HepG2 (cell line): Measurements from ENCODE around the gene INPP5K. TPM values are rescaled to one million over a fixed set of nuclear protein-coding genes. Genes with fewer than 3 reads are reported as not detected.
A peak's percentile ranks its signal among the peaks of the same experiment; 100 is the strongest.

Experiments
- ATF1 ChIP-seq: IDR thresholded peaks from 2 replicates; pipeline ENCODE4 v1.6.1; 2016; ENCODE audit warnings: mild to moderate bottlenecking, control low read depth
- CENPT ChIP-seq: sonication (generic); formaldehyde crosslinking; IDR thresholded peaks from 2 replicates; pipeline ENCODE4 v1.8.0; 2022; ENCODE audit warnings: low read depth, mild to moderate bottlenecking, moderate library complexity, missing genetic modification reagents
- ELF3 ChIP-seq: IDR thresholded peaks from 2 replicates; pipeline ENCODE4 v1.6.1; 2016; ENCODE audit warnings: missing genetic modification reagents, missing compliant biosample characterization
- IKZF1 ChIP-seq: fragments of 450-650 bp; IDR thresholded peaks from 2 replicates; pipeline ENCODE4 v1.7.1; 2016
- NFAT5 ChIP-seq: sonication (generic); formaldehyde crosslinking; IDR thresholded peaks from 2 replicates; pipeline ENCODE4 v1.4.0; 2020; ENCODE audit warnings: missing genetic modification reagents
- NR3C1 ChIP-seq: sonication (generic); formaldehyde crosslinking; IDR thresholded peaks from 2 replicates; pipeline ENCODE4 v1.4.0; 2020; ENCODE audit warnings: missing genetic modification reagents
- SALL1 ChIP-seq: sonication (generic); formaldehyde crosslinking; IDR thresholded peaks from 2 replicates; pipeline ENCODE4 v1.8.0; 2022; ENCODE audit warnings: mild to moderate bottlenecking, missing genetic modification reagents
- ZBTB21 ChIP-seq: sonication (generic); formaldehyde crosslinking; IDR thresholded peaks from 2 replicates; pipeline ENCODE4 v1.4.0; 2020; ENCODE audit warnings: missing genetic modification reagents
- ZKSCAN5 ChIP-seq: sonication (generic); formaldehyde crosslinking; IDR thresholded peaks from 2 replicates; pipeline ENCODE4 v1.5.1; 2020; ENCODE audit warnings: mild to moderate bottlenecking, missing genetic modification reagents
- ZNF263 ChIP-seq: sonication (generic); formaldehyde crosslinking; IDR thresholded peaks from 2 replicates; pipeline ENCODE4 v1.4.0; 2020; ENCODE audit warnings: missing genetic modification reagents
- ZNF703 ChIP-seq: sonication (generic); formaldehyde crosslinking; IDR thresholded peaks from 2 replicates; pipeline ENCODE4 v1.5.1; 2020; ENCODE audit warnings: missing genetic modification reagents, mild to moderate bottlenecking, moderate library complexity, borderline replicate concordance
- polyA plus RNA-seq, 8 experiments: library from polyadenylated mRNA; depleted of rRNA in 3 of 8; stranded (reverse) in 7 of 8; unstranded in 1 of 8; fragments of >200 nt; fragmentation: Illumina TruSeq in 4 of 8; extraction: Trizol in 4 of 8; gene quantifications; 2 replicates each; pipeline versions ENCODE4 v1.2.1 to v1.2.3, GENCODE V29; 2011 to 2016; ENCODE audit warnings: low read depth in 4 of 8, missing spikeins in 1 of 8, mixed read lengths in 1 of 8; ENCODE audit not compliant: insufficient read depth in 1 of 8
- total RNA-seq, 5 experiments: library from RNA; depleted of rRNA; stranded (reverse); fragments of >200 nt; fragmentation: Illumina TruSeq; extraction: Trizol; gene quantifications; 2 replicates each; pipeline ENCODE4 v1.2.3, GENCODE V29; 2016; ENCODE audit warnings: low read depth in 1 of 5
- TF ChIP-seq, protein P1 (sequence below): IDR thresholded peaks from 2 replicates; pipeline ENCODE4 v1.6.1; 2016; ENCODE audit warnings: low read depth, missing genetic modification reagents, missing compliant biosample characterization
- TF ChIP-seq, protein P2 (sequence below): sonication (generic); formaldehyde crosslinking; IDR thresholded peaks from 2 replicates; pipeline ENCODE4 v1.4.0; 2020; ENCODE audit warnings: missing genetic modification reagents

INPP5K gene
- total and polyA plus RNA-seq, 2 of the 13 experiments (the other 11 are each of a cell fraction or from before 2014, with no cell fraction given) = 4.8 to 9.6 TPM

DNA sequence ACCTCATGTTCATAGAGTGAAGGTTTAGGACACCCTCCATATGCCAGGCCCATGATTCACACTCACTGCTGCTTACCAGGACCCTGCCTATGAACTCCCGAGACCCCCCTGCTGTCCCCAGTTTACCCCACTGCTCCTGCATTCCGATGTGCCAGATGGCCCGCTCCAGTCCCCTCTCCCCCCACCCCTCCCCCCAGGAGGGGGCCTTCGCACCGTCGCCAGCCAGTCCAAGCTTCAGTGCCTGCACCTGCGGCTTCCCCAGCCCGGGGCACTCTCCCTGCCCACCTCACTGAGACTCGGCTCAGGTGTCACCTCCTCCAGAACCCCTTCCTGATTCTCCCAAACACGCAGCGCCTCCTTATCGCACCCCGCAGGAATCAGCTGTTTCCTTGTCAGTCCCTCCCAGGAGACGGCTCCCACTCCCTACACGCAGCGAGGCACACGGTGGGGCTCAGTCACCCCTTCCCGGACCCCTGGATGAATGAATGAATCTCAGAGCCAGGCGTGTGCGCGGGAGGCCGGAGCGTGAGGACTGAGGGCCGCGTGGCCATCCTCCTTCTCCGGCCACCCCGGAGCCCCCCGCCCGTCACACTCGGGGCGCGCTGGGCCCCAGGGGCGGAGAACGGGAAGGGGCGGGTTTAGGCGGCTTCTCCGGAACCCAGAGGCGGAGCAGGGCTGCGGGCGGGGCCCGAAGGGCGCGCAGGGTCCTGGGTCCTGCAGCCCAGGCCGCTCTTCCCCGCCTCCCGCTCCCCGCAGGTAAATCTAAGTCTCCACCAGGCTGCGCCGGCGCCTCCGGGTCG lies 25.6 kb downstream of the INPP5K start (continued):
- TF ChIP-seq, protein P1, sequence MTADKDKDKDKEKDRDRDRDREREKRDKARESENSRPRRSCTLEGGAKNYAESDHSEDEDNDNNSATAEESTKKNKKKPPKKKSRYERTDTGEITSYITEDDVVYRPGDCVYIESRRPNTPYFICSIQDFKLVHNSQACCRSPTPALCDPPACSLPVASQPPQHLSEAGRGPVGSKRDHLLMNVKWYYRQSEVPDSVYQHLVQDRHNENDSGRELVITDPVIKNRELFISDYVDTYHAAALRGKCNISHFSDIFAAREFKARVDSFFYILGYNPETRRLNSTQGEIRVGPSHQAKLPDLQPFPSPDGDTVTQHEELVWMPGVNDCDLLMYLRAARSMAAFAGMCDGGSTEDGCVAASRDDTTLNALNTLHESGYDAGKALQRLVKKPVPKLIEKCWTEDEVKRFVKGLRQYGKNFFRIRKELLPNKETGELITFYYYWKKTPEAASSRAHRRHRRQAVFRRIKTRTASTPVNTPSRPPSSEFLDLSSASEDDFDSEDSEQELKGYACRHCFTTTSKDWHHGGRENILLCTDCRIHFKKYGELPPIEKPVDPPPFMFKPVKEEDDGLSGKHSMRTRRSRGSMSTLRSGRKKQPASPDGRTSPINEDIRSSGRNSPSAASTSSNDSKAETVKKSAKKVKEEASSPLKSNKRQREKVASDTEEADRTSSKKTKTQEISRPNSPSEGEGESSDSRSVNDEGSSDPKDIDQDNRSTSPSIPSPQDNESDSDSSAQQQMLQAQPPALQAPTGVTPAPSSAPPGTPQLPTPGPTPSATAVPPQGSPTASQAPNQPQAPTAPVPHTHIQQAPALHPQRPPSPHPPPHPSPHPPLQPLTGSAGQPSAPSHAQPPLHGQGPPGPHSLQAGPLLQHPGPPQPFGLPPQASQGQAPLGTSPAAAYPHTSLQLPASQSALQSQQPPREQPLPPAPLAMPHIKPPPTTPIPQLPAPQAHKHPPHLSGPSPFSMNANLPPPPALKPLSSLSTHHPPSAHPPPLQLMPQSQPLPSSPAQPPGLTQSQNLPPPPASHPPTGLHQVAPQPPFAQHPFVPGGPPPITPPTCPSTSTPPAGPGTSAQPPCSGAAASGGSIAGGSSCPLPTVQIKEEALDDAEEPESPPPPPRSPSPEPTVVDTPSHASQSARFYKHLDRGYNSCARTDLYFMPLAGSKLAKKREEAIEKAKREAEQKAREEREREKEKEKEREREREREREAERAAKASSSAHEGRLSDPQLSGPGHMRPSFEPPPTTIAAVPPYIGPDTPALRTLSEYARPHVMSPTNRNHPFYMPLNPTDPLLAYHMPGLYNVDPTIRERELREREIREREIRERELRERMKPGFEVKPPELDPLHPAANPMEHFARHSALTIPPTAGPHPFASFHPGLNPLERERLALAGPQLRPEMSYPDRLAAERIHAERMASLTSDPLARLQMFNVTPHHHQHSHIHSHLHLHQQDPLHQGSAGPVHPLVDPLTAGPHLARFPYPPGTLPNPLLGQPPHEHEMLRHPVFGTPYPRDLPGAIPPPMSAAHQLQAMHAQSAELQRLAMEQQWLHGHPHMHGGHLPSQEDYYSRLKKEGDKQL (CRISPR knock-in tag) = no peak
- TF ChIP-seq ZBTB21 (CRISPR knock-in tag) = no peak
- TF ChIP-seq ZNF703 (CRISPR knock-in tag) = no peak
- TF ChIP-seq IKZF1 = no peak
- TF ChIP-seq NFAT5 (CRISPR knock-in tag) = no peak
- TF ChIP-seq, protein P2, sequence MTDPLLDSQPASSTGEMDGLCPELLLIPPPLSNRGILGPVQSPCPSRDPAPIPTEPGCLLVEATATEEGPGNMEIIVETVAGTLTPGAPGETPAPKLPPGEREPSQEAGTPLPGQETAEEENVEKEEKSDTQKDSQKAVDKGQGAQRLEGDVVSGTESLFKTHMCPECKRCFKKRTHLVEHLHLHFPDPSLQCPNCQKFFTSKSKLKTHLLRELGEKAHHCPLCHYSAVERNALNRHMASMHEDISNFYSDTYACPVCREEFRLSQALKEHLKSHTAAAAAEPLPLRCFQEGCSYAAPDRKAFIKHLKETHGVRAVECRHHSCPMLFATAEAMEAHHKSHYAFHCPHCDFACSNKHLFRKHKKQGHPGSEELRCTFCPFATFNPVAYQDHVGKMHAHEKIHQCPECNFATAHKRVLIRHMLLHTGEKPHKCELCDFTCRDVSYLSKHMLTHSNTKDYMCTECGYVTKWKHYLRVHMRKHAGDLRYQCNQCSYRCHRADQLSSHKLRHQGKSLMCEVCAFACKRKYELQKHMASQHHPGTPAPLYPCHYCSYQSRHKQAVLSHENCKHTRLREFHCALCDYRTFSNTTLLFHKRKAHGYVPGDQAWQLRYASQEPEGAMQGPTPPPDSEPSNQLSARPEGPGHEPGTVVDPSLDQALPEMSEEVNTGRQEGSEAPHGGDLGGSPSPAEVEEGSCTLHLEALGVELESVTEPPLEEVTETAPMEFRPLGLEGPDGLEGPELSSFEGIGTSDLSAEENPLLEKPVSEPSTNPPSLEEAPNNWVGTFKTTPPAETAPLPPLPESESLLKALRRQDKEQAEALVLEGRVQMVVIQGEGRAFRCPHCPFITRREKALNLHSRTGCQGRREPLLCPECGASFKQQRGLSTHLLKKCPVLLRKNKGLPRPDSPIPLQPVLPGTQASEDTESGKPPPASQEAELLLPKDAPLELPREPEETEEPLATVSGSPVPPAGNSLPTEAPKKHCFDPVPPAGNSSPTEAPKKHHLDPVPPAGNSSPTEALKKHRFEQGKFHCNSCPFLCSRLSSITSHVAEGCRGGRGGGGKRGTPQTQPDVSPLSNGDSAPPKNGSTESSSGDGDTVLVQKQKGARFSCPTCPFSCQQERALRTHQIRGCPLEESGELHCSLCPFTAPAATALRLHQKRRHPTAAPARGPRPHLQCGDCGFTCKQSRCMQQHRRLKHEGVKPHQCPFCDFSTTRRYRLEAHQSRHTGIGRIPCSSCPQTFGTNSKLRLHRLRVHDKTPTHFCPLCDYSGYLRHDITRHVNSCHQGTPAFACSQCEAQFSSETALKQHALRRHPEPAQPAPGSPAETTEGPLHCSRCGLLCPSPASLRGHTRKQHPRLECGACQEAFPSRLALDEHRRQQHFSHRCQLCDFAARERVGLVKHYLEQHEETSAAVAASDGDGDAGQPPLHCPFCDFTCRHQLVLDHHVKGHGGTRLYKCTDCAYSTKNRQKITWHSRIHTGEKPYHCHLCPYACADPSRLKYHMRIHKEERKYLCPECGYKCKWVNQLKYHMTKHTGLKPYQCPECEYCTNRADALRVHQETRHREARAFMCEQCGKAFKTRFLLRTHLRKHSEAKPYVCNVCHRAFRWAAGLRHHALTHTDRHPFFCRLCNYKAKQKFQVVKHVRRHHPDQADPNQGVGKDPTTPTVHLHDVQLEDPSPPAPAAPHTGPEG (CRISPR knock-in tag) = no peak
- 0 out of 2 replicates have a peak, but pooled peaks have one; percentile 11 for TF ChIP-seq ZNF263 (CRISPR knock-in tag)
- peak; percentile 74 for TF ChIP-seq SALL1 (CRISPR knock-in tag)
- TF ChIP-seq ELF3 (CRISPR knock-in tag) = no peak; the same call in 1 of the 2 replicates
- TF ChIP-seq ZKSCAN5 (CRISPR knock-in tag) = 0 out of 2 replicates have a peak, but pooled peaks have one; percentile 37
- TF ChIP-seq NR3C1 = no peak
- no peak for TF ChIP-seq CENPT (CRISPR knock-in tag)
- TF ChIP-seq ATF1 (CRISPR knock-in tag) = no peak
